Neural progenitor cell (in vitro differentiated cells): ENCODE measurements around the gene VRK2. TPM values are rescaled to one million over a fixed set of nuclear protein-coding genes. Genes with fewer than 3 reads are reported as not detected.
"Not testable (repeated sequence)": the region's sequence is repeated elsewhere in the genome, so short reads cannot be mapped to it uniquely, and the experiment has no call there.

Experiments
- DNase-seq: peaks from one replicate; pipeline ENCODE4 v3.0.0-alpha.2; 2016; ENCODE audit warnings: low spot score
- H2AFZ ChIP-seq: fragments of 200-600 bp; sonication (generic); replicated peaks from 2 replicates; pipeline ENCODE4 v1.6.1; 2016; ENCODE audit warnings: antibody characterized with exemption
- H3F3A ChIP-seq: fragments of 200-600 bp; sonication (generic); 2 replicates; pipeline ENCODE4 v1.6.1; 2016; ENCODE audit warnings: antibody characterized with exemption, low read depth
- H3K27ac ChIP-seq: fragments of 200-600 bp; sonication (generic); 2 replicates; pipeline ENCODE4 v1.5.1; 2016; ENCODE audit warnings: mild to moderate bottlenecking
- H3K27me3 ChIP-seq: fragments of 200-600 bp; sonication (generic); 2 replicates; pipeline ENCODE4 v1.6.1; 2016; ENCODE audit warnings: mild to moderate bottlenecking, moderate library complexity
- H3K36me3 ChIP-seq: fragments of 200-600 bp; sonication (generic); 2 replicates; pipeline ENCODE4 v1.5.1; 2016
- H3K4me1 ChIP-seq: fragments of 200-600 bp; sonication (generic); 2 replicates; pipeline ENCODE4 v1.6.1; 2016; ENCODE audit warnings: mixed run types
- H3K4me2 ChIP-seq: fragments of 200-600 bp; sonication (generic); 2 replicates; pipeline ENCODE4 v1.6.1; 2016
- H3K4me3 ChIP-seq: fragments of 200-600 bp; sonication (generic); 2 replicates; pipeline ENCODE4 v1.5.1; 2016
- H3K79me2 ChIP-seq: fragments of 200-600 bp; sonication (generic); 2 replicates; pipeline ENCODE4 v1.6.1; 2016; ENCODE audit warnings: low read depth
- H3K9ac ChIP-seq: fragments of 200-600 bp; sonication (generic); 2 replicates; pipeline ENCODE4 v1.6.1; 2016
- H3K9me3 ChIP-seq: fragments of 200-600 bp; sonication (generic); 2 replicates; pipeline ENCODE4 v1.5.1; 2016; ENCODE audit warnings: low read depth
- H4K20me1 ChIP-seq: fragments of 200-600 bp; sonication (generic); 2 replicates; pipeline ENCODE4 v1.6.1; 2016; ENCODE audit warnings: low read depth
- H3K27ac Mint-ChIP-seq: 3 replicates; pipeline ENCODE4 v1.8.0; 2021; ENCODE audit warnings: mixed read lengths
- H3K27me3 Mint-ChIP-seq: 2 replicates; pipeline ENCODE4 v1.8.0; 2022; ENCODE audit warnings: low read depth, mild to moderate bottlenecking, inconsistent platforms, moderate library complexity, mixed read lengths; ENCODE audit not compliant: insufficient read depth
- H3K36me3 Mint-ChIP-seq: 3 replicates; pipeline ENCODE4 v1.8.0; 2021; ENCODE audit warnings: mixed read lengths
- H3K4me1 Mint-ChIP-seq: 3 replicates; pipeline ENCODE4 v1.8.0; 2021; ENCODE audit warnings: mixed read lengths
- H3K4me3 Mint-ChIP-seq: 3 replicates; pipeline ENCODE4 v1.8.0; 2021; ENCODE audit warnings: mild to moderate bottlenecking, moderate library complexity, mixed read lengths
- H3K9me3 Mint-ChIP-seq: 3 replicates; pipeline ENCODE4 v1.8.0; 2020; ENCODE audit warnings: mixed read lengths
- EZH2 ChIP-seq: fragments of 200-600 bp; sonication (generic); IDR thresholded peaks from 2 replicates; pipeline ENCODE4 v1.6.1; 2017; ENCODE audit warnings: antibody characterized with exemption, mild to moderate bottlenecking, moderate library complexity
- EZH2phosphoT487 ChIP-seq: fragments of 200-600 bp; sonication (generic); IDR thresholded peaks from 2 replicates; pipeline ENCODE4 v1.6.1; 2017; ENCODE audit warnings: antibody characterized with exemption
- total RNA-seq: library from RNA; depleted of rRNA; stranded (reverse); fragments of >200 nt; gene quantifications from 2 replicates; pipeline ENCODE4 v1.2.3, GENCODE V29; 2015; ENCODE audit warnings: low replicate concordance
- TF ChIP-seq, protein P1 (sequence below): fragments of 200-600 bp; sonication (generic); IDR thresholded peaks from 2 replicates; pipeline ENCODE4 v1.5.1; 2017; ENCODE audit warnings: antibody characterized with exemption, mild to moderate bottlenecking

The VRK2 gene
- total RNA-seq, 1 donor from 2014 or later: 39.2 TPM

DNA sequence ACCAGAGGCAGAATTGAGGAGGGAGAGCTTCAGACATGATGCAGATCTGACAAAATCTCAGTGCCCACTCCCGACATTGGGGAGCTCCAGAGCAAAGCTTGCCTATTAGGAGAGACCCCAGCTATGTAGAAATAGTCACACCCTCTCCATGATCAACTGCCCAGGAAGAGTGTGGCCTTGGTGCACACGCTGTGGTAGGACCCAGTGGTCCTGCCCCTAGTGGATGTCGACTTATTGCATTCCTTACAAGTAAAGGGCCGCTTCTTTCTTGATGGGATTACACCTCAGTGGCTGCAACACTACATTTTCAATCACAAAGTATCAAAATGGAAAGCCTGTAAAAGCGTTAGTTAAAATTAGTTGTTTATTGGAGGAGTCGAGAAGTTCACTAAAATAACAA is 64.2 kb downstream of the VRK2 start:
- Mint-ChIP-seq H3K4me3 (no peak overlapping the region), H3K4me1 (peaks cover 7% of the 10 kb centered on the region), H3K27ac (no peak overlapping the region), H3K27me3 (no peaks in the 10 kb centered on the region), H3K36me3 (no peaks in the 10 kb centered on the region), H3K9me3 (no peaks in the 10 kb centered on the region)
- peak; percentile 27 for DNase-seq
- Histone ChIP-seq H4K20me1 (no peaks in the 10 kb centered on the region), H3K79me2 (no peaks in the 10 kb centered on the region), H3K4me2 (no peak overlapping the region), H3K9me3 (no peaks in the 10 kb centered on the region), H3F3A (no peaks in the 10 kb centered on the region), H3K27me3 (no peaks in the 10 kb centered on the region), H2AFZ (no peak overlapping the region), H3K36me3 (no peaks in the 10 kb centered on the region), H3K9ac (no peak overlapping the region), H3K4me3 (no peak overlapping the region), H3K27ac (no peak overlapping the region), H3K4me1 (peaks cover 6% of the 10 kb centered on the region)
- TF ChIP-seq, protein P1, sequence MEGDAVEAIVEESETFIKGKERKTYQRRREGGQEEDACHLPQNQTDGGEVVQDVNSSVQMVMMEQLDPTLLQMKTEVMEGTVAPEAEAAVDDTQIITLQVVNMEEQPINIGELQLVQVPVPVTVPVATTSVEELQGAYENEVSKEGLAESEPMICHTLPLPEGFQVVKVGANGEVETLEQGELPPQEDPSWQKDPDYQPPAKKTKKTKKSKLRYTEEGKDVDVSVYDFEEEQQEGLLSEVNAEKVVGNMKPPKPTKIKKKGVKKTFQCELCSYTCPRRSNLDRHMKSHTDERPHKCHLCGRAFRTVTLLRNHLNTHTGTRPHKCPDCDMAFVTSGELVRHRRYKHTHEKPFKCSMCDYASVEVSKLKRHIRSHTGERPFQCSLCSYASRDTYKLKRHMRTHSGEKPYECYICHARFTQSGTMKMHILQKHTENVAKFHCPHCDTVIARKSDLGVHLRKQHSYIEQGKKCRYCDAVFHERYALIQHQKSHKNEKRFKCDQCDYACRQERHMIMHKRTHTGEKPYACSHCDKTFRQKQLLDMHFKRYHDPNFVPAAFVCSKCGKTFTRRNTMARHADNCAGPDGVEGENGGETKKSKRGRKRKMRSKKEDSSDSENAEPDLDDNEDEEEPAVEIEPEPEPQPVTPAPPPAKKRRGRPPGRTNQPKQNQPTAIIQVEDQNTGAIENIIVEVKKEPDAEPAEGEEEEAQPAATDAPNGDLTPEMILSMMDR: peak; percentile 41
- no peak for TF ChIP-seq EZH2

DNA sequence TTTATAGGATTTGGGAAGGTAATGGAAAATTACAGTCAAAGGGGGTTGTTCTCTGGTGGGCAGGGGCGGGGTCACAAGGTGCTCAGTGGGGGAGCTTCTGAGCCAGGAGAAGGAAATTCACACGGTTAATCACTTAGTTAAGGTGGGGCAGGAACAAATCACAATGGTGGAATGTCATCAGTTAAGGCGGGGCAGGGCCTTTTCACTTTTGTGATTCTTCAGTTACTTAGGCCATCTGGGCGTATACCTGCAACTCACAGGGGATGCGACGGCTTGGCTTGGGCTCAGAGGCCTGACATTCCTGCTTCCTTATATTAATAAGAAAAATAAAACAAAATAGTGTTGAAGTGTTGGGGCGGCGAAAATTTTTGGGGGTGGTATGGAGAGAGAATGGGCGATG is 67.0 kb downstream of the VRK2 start:
- H3K4me3 Mint-ChIP-seq, H3K4me3 ChIP-seq, H3K27me3 ChIP-seq, DNase-seq, H3K9me3 Mint-ChIP-seq, H3K27ac Mint-ChIP-seq, H3K4me1 Mint-ChIP-seq, H3K36me3 Mint-ChIP-seq, H3K9ac ChIP-seq, H3K4me2 ChIP-seq, H4K20me1 ChIP-seq, H3K79me2 ChIP-seq, H3K9me3 ChIP-seq, H3K27me3 Mint-ChIP-seq, H3K4me1 ChIP-seq, H3F3A ChIP-seq, H3K36me3 ChIP-seq, H3K27ac ChIP-seq, H2AFZ ChIP-seq: not testable (repeated sequence)

DNA sequence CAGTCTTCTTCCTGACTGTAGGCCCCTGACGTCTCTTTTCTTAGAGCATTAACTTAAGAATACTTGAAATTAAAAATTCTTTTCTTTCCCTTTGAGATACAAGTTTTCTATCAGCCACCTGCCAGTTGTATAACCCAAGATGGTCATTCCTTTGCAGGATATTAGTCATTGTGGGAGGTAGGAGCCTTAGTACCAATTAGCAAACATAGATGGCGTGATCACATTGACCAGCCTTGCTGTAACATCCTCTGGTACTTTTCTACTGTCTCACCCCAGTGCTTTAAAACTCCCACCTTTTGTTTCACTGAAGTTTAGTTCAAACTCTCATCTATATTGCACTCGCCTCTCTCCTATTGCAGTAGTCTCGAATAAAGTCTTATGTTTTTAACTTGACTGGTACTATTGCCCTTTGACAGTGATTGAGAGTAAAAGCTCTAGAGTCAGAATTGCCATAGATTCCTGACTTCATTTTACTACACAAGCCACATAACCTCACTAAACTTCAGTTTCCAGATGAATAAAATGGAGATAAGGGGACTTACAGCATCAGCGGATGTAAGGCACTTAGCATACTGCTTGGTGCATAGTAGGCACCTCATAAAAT is 74.1 kb downstream of the VRK2 start:
- no peaks in the 10 kb centered on the region for H3K79me2 ChIP-seq
- H3K27ac Mint-ChIP-seq: no peak overlapping the region
- peaks cover 9% of the 10 kb centered on the region for H3K9me3 Mint-ChIP-seq
- no peaks in the 10 kb centered on the region for H4K20me1 ChIP-seq
- H3K27ac ChIP-seq: no peak overlapping the region
- no peaks in the 10 kb centered on the region for H3K27me3 ChIP-seq
- no peaks in the 10 kb centered on the region for H3K4me1 ChIP-seq
- H3K27me3 Mint-ChIP-seq: no peaks in the 10 kb centered on the region
- H3K4me1 Mint-ChIP-seq: no peaks in the 10 kb centered on the region
- no peaks in the 10 kb centered on the region for H3F3A ChIP-seq
- no peak overlapping the region for H3K4me3 ChIP-seq
- H3K36me3 Mint-ChIP-seq: peaks cover 9% of the 10 kb centered on the region
- H3K4me2 ChIP-seq: no peak overlapping the region
- no peak overlapping the region for H2AFZ ChIP-seq
- TF ChIP-seq, protein P1: no peak
- no peak for TF ChIP-seq EZH2phosphoT487
- no peaks in the 10 kb centered on the region for H3K9me3 ChIP-seq
- DNase-seq: no peak
- no peaks in the 10 kb centered on the region for H3K36me3 ChIP-seq
- H3K4me3 Mint-ChIP-seq: no peak overlapping the region
- no peak overlapping the region for H3K9ac ChIP-seq

DNA sequence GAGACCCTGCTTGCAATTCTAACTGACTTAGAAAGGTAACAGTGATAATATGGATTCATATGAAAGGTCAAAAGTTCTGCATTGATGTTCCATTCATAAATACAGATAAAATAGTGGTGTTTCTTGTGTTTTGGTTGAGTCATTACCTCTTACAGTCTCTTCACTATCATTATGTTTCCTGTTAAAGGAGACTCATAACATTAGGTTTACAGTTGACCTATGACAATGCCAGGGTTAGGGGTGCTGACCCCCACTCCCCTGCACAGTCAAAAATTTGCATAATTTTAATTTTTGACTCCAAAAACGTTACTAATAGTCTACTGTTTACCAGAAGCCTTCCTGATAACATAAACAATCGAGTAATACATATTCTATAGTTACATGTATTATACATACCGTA is 75.4 kb downstream of the VRK2 start:
- Histone ChIP-seq H3K9me3 (no peaks in the 10 kb centered on the region), H3K4me3 (no peak overlapping the region), H3K79me2 (no peaks in the 10 kb centered on the region), H2AFZ (no peak overlapping the region), H3K4me2 (no peak overlapping the region), H3K27me3 (no peaks in the 10 kb centered on the region), H3K9ac (no peak overlapping the region), H3K27ac (no peak overlapping the region), H4K20me1 (no peaks in the 10 kb centered on the region), H3K36me3 (no peaks in the 10 kb centered on the region), H3K4me1 (no peaks in the 10 kb centered on the region), H3F3A (no peaks in the 10 kb centered on the region)
- Mint-ChIP-seq H3K36me3 (peaks cover 9% of the 10 kb centered on the region), H3K4me3 (no peak overlapping the region), H3K9me3 (peaks cover 9% of the 10 kb centered on the region), H3K27ac (no peak overlapping the region), H3K4me1 (no peaks in the 10 kb centered on the region), H3K27me3 (no peaks in the 10 kb centered on the region)
- no peak for DNase-seq
- no peak for TF ChIP-seq EZH2phosphoT487
- no peak for TF ChIP-seq EZH2
- TF ChIP-seq, protein P1: no peak
